ENCODE measurements around the gene CD96. TPM values are rescaled to one million over a fixed set of nuclear protein-coding genes. Genes with fewer than 3 reads are reported as not detected.

CD96 gene
- total RNA-seq (2022; extraction: Qiagen RNA extraction), result not detected in 5 replicates

GRCh38 chr3:111541911-111542483 is at the start of gene CD96:
TSS of gene CD96 (plus strand) at chr3:111542197. CDS start at chr3:111542249, 52 bp downstream.

DNA sequence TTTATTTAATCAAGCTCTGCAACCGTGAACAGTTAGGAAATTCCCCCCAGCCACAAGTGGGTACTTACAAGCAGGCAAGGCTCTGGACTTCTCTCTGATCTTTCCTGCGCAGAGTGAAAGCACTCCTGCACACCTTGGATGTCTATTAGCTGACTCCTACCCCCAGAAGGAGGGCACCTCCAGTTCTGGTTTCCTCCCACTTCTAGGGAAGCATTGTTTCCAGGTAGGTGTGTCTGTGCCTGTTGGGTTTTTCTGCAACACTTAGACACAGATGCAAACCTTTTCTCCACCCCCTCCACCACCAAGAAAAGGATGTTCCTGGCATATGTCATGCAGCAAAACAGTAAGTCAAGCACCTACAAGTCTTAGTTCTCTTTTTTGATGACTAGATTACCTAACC is 53.2 kb downstream of the CD96 start, which contains the start of gene ZBED2:
TSS of gene ZBED2 (minus strand) at position 115 of the 400 bp plus-strand sequence. CDS start 1,145 bp downstream, outside the sequence.

Other genes with a start within 250 kb of the CD96 start
- 0.14 to 0.24 TPM (median 0.18 TPM) in 5 replicates for gene ZBED2, start 53.1 kb downstream of the CD96 start, total RNA-seq (2022; extraction: Qiagen RNA extraction)
- 5.0 to 7.3 TPM (median 6.8 TPM) in 5 replicates for gene PLCXD2, start 132.5 kb downstream of the CD96 start, total RNA-seq (2022; extraction: Qiagen RNA extraction)